ELF-1 (cell line): ENCODE data around the gene KCNK7.

Experiments
- DNase-seq: peaks from one replicate; pipeline ENCODE4 v3.0.0-alpha.2; 2016; ENCODE audit warnings: low read depth, low spot score

Gene KCNK7

DNA sequence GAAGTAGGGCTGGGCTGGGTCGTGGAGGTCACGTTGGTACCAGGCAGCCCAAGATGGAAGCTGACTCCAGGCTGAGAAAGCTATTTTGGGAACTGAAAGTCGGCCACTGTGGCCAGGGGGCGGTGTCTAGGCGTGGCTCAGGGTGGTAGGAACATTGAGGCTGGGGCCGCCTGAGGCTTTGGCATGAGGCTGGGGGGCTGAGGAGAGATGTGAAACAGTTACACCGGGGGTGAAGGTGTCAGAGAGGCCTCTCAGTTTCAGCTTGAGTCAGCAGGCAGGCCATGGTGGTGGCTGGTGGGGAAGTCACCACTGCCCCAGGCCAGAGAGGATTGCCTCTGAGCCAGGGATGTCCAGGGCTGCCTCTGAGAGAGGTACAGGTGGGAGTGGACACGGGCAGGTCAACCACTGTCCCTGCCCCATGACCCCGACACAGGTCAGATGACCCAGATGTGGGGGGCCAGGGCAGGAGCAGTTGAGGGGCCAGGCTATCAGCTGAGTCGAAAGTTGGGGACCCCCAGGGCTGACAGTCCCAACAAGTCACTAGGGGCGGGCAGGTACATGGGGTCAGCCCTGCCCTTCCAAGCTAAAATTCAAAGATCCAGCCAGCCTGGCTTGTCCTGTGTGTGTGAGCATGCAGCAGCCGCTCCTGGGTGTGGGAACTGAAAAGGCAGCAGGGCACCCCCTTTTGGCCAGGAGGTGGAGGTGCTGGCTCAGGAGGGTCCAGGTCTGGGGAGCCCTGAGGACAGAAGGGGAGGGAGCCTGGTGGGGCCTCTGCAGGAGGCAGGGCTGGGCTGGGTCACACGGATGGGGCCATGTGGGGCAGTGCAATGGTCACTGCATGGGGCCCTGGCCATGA is 7.2 kb downstream of the KCNK7 start:
- DNase-seq = peak; percentile 79

DNA sequence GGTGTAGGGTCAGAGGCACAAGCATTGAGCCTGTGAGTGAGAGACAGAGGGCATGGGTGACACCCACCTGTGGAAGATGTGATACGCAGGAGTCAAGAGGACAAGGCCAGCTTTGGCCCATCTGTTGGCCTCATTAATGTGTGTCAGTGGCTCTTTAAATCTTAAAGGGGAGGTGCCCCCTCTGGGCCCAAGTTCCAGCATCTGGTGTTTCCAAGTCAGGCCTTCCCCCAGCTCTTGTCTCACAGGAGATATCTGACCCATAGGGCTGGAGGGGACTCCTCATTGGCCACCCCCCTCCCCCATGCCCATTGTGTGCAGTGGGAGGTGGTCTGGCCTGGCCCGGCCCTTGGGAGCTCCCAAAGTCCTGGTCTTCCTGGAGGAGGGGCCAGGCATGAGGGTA is 8.9 kb downstream of the KCNK7 start:
- peak; percentile 53 for DNase-seq

DNA sequence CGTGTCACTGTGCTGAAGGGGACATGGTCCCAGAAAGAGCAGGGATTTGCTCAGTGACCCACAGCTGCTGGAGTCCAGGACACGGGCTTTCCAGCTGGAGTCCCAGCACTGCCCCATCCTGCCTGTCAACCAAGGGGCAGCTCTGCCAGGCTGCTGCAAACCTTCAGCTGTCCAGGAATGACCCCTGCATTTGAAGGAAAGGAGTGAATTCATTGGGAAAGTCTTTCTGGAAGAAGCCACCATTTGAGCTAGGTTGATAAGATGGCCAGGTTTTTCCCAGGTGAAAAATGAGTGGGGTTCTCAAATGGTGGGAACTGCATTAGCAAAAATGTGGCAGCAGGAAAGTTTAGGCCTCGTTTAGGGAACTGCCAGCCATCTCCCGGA is 9.4 kb downstream of the KCNK7 start:
- DNase-seq = no peak

DNA sequence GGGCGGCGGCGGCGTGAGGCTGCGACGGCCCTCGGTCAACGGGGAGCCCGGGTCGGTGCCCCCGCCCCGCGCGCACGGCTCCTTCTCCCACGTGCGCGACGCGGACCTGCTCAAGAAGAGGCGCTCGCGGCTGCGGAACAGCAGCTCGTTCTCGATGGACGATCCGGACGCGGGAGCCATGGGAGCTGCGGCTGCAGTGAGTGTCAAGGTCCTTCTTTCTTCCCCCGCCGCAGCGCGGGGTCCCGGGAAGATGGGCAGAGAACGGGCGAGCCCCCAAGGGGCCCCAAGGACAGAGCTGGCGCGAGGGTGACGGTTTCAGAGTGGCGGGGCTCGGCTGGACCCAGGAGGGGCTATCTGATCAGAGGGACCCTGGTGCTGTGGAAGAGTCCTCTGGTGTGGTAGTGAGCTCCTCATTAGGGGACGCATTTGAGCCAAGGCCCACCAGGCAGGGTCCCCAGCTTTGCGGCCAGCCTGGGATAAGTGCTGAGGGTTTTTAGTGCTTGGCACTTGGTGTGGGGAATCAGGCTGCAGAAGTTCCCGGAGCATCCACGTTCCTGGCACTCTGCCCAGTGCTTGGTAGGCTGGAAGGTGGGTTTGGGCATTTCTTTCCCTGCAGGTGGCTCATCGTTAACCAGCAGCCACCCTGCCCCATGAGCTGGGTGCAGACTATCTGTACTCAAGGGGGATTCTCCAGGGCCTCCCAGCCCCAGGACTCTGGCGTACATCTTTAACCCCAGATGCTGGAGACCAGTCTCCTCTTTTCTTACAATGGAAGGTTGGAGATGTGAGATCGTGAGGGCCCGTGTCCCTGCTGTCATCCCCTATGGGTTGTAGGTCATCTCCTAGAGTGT is 10.0 kb downstream of the KCNK7 start:
- DNase-seq = no peak

GRCh38 chr11:65584723-65585171 is 10.9 kb downstream of the KCNK7 start:
- no peak for DNase-seq

DNA sequence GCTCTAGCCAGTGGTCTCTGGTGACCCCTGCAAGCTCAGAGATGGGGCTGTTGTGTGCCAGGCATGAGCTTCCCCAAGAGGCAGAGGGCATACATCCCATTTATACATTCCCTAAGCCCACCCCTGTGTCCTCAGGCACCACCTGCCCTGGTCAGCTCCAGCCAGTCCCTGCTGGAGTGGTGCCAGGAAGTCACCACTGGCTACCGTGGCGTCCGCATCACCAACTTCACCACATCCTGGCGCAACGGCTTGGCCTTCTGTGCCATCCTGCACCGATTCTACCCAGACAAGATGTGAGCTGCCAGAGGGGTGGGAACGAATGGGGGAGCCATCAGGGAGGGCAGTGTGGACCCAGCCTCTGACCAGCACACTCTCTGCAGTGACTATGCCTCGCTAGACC is 11.5 kb downstream of the KCNK7 start:
- DNase-seq = no peak

DNA sequence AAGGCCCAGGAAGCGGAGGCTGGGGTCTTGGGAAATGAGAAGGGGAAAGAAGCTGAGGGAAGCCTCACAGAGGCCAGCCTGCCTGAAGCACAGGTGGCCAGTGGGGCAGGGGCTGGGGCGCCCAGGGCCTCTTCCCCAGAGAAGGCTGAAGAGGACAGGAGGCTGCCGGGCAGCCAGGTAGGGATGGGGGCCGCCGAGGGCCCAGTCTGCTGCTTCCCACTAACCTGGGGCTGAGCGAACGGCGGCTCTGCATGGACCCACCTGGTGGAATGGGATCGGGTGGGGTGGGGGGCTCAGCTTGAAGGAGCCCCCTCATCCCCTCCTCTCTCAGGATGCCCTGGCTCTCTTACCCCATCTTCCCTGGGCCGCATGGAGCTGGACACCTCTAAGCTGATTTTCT is 12.0 kb downstream of the KCNK7 start:
- DNase-seq = no peak

- no peak for DNase-seq
Measured at GRCh38 chr11:65581928-65582327, 13.7 kb downstream of the KCNK7 start.

GRCh38 chr11:65580756-65581155 is 14.8 kb downstream of the KCNK7 start:
- DNase-seq = no peak

DNA sequence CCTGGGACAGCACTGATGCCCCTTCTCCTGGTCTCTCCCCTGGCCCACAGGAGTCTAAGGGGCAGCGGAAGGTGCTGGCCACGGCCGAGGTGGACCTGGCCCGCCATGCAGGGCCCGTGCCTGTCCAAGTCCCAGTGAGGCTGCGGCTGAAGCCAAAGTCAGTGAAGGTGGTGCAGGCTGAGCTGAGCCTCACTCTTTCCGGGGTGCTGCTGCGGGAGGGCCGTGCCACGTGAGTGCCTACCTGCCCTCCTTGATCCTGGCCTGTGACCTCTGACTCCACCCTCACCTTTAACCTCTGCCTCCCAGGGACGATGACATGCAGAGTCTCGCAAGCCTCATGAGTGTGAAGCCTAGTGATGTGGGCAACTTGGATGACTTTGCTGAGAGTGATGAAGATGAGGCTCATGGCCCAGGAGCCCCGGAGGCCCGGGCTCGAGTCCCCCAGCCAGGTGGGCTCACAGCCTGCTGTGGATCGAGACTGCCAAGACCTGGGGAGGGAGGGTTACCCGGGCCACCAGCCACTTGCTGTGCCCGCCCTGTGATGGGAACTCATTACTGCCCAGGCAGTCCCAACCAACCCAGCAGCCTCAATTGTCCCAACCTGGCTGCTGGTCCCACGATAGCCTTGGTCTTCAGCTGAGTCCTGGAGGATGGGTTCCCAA is 15.4 kb downstream of the KCNK7 start:
- no peak for DNase-seq

DNA sequence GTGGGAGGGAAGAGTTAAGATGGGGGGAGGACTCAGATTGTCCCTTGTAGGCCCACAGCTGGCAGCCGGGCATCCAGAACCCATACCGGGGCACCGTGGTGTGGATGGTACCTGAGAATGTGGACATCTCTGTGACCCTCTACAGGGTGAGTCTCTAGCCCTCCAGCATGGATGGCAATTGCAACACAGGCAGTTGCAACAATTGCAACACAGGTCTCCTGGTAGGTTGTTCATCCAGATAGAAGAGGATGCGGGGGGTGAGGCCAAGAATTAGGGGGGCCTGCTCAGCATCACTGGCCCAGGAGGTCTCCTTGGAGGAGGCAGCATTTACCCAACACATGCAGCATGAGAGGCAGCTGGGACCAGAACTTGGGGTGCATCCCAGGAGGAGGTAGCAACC is 16.3 kb downstream of the KCNK7 start:
- DNase-seq = no peak

GRCh38 chr11:65578667-65579066 is 16.9 kb downstream of the KCNK7 start:
- DNase-seq = no peak

DNA sequence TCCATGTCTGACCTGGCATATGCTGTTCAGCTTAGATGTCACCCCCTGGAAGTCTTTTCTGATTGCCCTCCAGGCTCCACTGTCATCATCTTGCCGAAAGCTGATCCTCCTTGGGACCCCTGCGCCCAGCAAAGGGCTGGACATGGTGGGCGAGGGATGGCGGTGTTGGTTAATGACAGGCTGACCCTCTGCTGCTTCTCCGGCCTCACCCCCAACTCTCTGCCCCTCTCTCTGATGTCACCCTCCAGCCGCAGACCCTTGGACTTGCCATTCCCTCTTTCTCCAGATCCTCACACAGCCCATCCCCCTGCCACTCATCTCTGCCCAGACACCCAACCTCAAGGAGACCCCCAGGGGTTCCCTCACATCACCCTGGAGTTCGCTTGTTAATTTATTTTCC is 17.5 kb downstream of the KCNK7 start:
- DNase-seq = no peak

GRCh38 chr11:65577756-65578109 is 17.9 kb downstream of the KCNK7 start:
- no peak for DNase-seq

DNA sequence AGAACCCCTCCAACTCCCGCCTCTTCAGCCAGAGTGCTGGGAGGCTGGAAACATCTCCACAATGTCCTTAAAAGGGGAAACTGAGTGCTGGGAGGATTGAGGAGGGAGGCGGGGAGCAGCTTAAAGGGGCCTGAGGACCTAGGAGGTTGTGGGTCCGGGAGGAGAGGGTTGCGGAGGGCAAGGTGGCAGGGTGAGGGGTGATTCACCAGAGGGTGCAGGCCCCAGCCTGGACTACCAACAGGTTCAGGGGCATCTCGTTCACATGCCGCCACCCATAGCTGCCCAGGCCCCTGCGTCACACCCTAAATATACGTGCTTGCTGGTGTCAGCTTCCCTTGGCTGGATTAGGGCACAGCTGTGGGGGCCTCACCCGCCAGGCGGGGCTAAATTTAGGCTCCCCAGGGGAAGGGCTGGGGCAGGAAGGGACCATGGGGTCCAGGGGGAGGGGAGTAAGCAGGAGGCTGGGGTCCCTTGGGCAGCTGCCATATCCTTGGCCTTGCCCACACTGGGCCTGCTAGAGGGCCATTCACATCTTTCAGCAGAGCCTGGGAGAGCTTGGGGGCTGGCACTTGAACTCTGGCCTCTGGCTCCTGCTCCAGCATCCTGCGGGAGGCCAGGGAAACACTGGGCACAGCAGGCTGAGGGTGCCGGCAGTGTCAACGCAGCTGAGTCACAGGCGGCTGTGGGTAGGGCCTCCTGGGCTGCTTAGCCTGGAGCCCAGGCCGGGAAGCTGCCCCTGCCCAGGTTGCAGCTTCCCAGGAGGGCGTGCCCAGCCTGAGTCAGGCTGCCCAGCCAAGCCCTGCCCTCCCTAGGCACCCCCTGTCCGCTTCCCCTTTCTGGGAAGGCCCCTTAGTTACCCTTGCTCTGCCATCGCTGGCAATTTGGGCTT is 18.5 kb downstream of the KCNK7 start:
- no peak for DNase-seq

DNA sequence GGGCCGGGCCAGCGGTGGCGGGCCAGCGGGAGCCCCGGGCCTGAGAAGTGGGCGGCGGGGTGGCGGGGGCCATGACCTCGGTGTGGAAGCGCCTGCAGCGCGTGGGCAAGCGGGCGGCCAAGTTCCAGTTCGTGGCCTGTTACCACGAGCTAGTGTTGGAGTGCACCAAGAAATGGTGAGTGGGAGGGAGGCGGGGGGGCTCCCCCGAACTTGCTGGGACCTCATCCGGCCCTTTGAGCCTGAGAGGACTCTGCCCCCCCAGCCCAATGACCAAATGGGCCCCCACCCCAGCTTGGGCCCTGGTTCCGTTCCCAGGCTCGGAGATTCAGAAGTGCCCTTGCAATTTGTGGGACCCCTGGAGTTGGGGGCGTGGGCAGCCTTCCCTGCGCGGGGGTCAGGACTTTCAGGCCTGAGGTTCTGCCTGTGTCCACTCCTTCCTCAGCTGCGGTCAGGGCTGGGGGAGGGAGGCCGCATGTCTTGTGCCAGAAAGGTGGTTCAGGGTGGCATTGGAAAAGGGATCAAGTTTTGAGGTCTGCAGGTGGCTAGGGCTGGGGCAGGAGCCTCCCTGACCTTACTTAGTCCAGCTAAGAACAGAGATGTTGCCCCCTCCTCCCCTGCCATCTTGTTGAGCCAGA is 19.3 kb downstream of the KCNK7 start:
- DNase-seq = no peak

DNA sequence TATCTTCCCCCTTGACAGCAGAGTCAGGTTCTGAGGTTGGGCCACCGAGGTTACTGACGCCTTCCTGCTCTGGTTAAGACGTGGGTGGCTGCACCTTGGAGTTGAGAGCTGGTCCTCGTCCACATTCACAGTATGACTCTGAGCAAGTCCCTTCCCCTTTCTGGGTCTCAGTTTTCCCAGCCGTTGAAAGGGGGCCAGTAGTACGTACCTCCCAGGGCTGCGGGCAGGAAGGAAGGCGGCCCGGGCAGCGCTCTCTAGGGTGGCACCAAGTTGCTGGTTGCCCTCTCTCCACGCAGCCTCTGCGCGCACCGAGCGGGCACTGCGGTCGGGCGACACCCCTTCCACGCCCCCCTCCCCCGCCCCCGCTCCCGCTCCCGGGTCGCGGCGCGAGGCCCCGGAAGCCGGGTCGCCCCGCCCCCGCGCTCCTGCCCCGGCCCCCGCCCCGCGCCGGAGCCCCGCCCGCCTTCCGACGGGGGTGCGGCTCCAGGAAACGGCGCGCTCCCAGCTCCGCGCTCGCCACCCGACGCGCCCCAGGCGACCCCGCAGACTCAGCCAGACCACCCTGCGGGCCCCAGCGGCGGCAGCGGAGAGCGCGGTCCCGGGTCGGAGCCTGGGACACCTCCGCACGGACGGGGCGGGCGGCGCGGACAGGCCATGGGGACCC is 19.9 kb downstream of the KCNK7 start, which contains the start of gene EHBP1L1:
Gene EHBP1L1 (plus strand): TSS at position 486 of the 664 bp plus-strand sequence. CDS start 250 bp downstream, outside the sequence.
- DNase-seq = no peak

- peak; percentile 57 for DNase-seq
Measured at GRCh38 chr11:65574811-65575567, 20.6 kb downstream of the KCNK7 start.

DNA sequence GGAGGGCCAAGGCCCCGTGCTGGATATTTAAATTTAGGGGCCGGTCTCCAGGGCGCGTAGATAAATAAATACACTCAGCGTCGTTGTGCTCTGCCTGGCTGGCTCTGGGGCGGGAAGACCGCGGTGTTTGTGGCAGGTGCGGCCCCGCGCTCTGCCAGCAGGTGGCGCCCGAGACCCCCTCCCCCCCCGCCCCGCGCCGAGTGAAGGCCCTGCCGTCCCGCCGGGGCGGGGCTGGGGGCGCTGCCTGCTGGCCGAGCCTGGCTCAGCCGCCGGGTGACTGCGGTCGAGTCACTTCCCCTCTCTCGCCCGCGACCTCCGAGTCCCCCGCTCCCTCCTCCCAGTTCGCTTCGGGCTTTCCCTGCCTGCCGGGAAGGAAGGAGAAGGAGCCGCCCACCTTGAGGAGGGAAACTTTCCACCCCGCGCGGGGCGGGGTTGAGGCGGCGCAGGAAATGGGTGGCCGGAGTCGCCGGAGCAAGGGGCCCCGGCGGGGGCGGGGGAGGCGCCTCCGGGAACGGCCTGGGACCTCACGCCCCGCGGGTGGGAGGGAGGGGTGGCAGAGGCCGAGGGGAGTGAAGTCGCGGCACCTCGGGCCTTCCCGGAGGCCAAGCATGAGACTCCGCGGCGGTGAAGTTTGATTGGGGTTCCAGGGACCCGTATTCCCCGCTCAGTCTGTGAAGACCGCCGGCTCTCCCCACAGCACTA is 21.3 kb downstream of the KCNK7 start:
- DNase-seq = peak; percentile 90
